Kidney epithelial cell (primary cell): ENCODE data around the gene ZNF532. TPM values are rescaled to one million over a fixed set of nuclear protein-coding genes. Genes with fewer than 3 reads are reported as not detected.

ENCODE experiments used
- DNase-seq: peaks from one replicate; pipeline ENCODE4 v3.0.0-alpha.2; 2010; ENCODE audit warnings: low read depth
- H3K27me3 ChIP-seq: 2 replicates; pipeline ENCODE4 v1.6.0; 2011; ENCODE audit warnings: low read length; ENCODE audit not compliant: control insufficient read depth, insufficient read depth
- H3K36me3 ChIP-seq: 2 replicates; pipeline ENCODE4 v1.5.1; 2011; ENCODE audit warnings: low read length; ENCODE audit not compliant: control insufficient read depth, insufficient read depth
- H3K4me3 ChIP-seq: 2 replicates; pipeline ENCODE4 v1.5.1; 2011; ENCODE audit warnings: low read depth, mild to moderate bottlenecking, control low read depth, low read length
- CTCF ChIP-seq: IDR thresholded peaks from 2 replicates; pipeline ENCODE4 v1.5.1; 2011; ENCODE audit warnings: mild to moderate bottlenecking, moderate library complexity, low read length, control low read depth, inconsistent platforms; ENCODE audit not compliant: insufficient read depth, poor library complexity, severe bottlenecking
- total RNA-seq: library from RNA; depleted of rRNA; stranded (reverse); fragments of >200 nt; gene quantifications from 2 replicates; pipeline ENCODE4 v1.2.3, GENCODE V29; 2015

Gene ZNF532
- total RNA-seq, 1 donor from 2014 or later = 89.5 TPM

DNA sequence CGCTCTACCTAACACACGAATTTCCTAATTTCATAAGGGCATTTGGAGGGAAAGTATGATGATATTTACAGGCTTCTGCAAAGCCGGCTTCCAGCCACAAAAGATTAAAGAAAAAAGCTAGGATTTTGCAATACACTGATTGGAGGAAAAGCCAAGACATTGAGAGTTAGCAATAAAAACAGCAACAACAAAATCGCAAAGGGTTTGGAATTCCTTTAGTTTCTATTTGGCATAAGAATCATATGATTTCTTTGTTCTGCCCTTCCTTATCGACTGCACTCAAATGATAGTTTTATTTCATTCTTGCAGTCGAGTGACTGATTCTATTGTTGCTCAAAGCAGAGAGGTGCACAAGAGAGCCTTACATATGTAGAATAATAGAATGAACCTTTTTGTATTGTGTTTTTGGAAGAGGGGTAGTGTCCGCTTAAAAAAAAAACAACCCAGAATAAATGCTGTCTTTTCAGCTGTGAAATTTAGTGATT lies 3.9 kb upstream of the ZNF532 start:
- Histone ChIP-seq H3K27me3 (no peaks in the 10 kb centered on the region), H3K4me3 (no peak overlapping the region), H3K36me3 (no peaks in the 10 kb centered on the region)
- TF ChIP-seq CTCF = no peak
- no peak for DNase-seq

- TF ChIP-seq CTCF = no peak
- Histone ChIP-seq H3K4me3 (no peak overlapping the region), H3K27me3 (no peaks in the 10 kb centered on the region), H3K36me3 (no peaks in the 10 kb centered on the region)
- no peak for DNase-seq
Measured at GRCh38 chr18:58861353-58861752, 3.3 kb upstream of the ZNF532 start.

GRCh38 chr18:58861861-58862301 lies 2.8 kb upstream of the ZNF532 start:
- no peak for DNase-seq
- no peak for TF ChIP-seq CTCF
- H3K4me3 ChIP-seq = no peak overlapping the region
- H3K36me3 ChIP-seq = no peaks in the 10 kb centered on the region
- H3K27me3 ChIP-seq = no peaks in the 10 kb centered on the region

- Histone ChIP-seq H3K27me3 (no peaks in the 10 kb centered on the region), H3K36me3 (no peaks in the 10 kb centered on the region), H3K4me3 (no peak overlapping the region)
- no peak for TF ChIP-seq CTCF
- no peak for DNase-seq
Measured at GRCh38 chr18:58862356-58862755, 2.3 kb upstream of the ZNF532 start.

DNA sequence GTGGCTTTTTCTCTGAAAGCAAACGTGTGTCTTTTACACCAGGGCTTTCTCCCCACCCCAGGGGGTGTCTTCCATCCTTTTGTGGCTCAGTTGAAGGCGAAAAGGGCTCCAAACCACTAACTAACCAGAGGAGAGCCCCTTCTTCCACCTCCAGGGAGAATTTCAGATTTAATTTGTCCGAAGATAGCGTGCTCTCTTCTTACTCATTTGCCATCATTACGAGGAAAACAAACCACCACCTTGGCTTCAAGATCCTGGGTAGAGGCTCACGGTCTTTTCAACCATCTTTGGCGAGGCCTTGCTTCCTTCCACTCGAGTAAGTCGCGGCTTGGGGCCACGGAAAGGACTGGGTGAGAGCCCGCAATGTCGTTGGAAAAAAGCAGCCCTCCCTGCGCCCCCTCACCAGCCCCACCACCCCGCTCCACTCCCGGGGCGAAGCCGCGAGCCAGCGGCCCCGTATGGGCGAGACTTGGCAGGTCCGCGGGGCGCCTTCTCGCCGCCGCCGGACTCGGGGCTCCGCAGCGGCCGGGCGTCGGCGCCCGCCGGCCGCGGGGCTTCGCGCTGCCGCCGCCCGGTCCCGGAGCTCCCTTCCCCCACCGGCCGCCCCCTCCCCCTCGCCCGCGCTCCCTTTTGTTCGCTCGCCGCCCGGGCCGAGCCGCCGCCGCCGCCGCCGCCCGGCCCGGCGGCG lies 1.7 kb upstream of the ZNF532 start:
- DNase-seq = no peak
- H3K27me3 ChIP-seq = no peaks in the 10 kb centered on the region
- H3K36me3 ChIP-seq = no peaks in the 10 kb centered on the region
- no peak for TF ChIP-seq CTCF
- H3K4me3 ChIP-seq = peak overlapping the region; percentile 46

GRCh38 chr18:58863539-58864145 lies 1.0 kb upstream of the ZNF532 start:
- peak overlapping the region; percentile 39 for H3K4me3 ChIP-seq
- no peak for DNase-seq
- no peak for TF ChIP-seq CTCF
- H3K36me3 ChIP-seq = peaks cover 2% of the 10 kb centered on the region
- H3K27me3 ChIP-seq = no peaks in the 10 kb centered on the region
